K562 (cell line): ENCODE data around the gene UBN1. TPM values are rescaled to one million over a fixed set of nuclear protein-coding genes. Genes with fewer than 3 reads are reported as not detected.

Experiments used
- ATAC-seq: fragments of 200-7000 bp; cut with Tn5 transposase; 3 replicates; pipeline ENCODE4 v1.9.1; 2020; ENCODE audit warnings: moderate library complexity
- BruUV-seq: library from RNA; stranded (reverse); fragments of 400-500 nt; replicated peaks from 2 replicates; lab custom pipeline; 2021; lab: Mats Ljungman, UMichigan
- CTCF ChIA-PET: fragments of 300-600 bp; formaldehyde crosslinking; extraction: SDS; loops from one replicate; lab custom pipeline; 2021; ENCODE audit warnings: low intra/inter-chr PET ratio; lab: Yijun Ruan, JAX
- POLR2A ChIA-PET: fragments of 300-600, 350-650 bp; sonication (Branson Sonifier 250); formaldehyde crosslinking; extraction: SDS; loops from one replicate; lab custom pipeline; 2021; ENCODE audit warnings: antibody characterized with exemption, inconsistent platforms; lab: Yijun Ruan, JAX
- DNase-seq, 4 experiments: peaks; one replicate each; pipeline versions ENCODE4 v3.0.0 to v3.0.0-alpha.2; 2011 to 2018; ENCODE audit warnings: low spot score in 3 of 4, mixed read lengths in 3 of 4; ENCODE audit errors: extremely low read depth in 1 of 4
- FAIRE-seq: peaks from 2 replicates; lab custom pipeline; 2011; peaks lifted over from hg19 to GRCh38; lab: Jason Lieb, UNC
- H2AFZ ChIP-seq: 2 replicates; pipeline ENCODE4 v1.6.0; 2011; ENCODE audit warnings: low read depth, low read length, control low read depth, inconsistent platforms
- H3K27ac ChIP-seq: fragments of 200-600 bp; 3 replicates; pipeline ENCODE4 v1.8.0; 2011; ENCODE audit warnings: low read depth, mild to moderate bottlenecking, control low read depth, inconsistent platforms, low read length, moderate library complexity, mixed read lengths; ENCODE audit errors: extremely low read depth
- H3K27me3 ChIP-seq, 2 experiments: fragments of 300-600 bp in 1 of 2; 2 replicates in 1 of 2; 3 replicates in 1 of 2; pipeline versions ENCODE4 v1.6.0 to v1.8.0; 2011; ENCODE audit warnings: inconsistent platforms in 2 of 2, low read length in 2 of 2, mild to moderate bottlenecking in 1 of 2, mixed read lengths in 1 of 2, moderate library complexity in 1 of 2; ENCODE audit not compliant: control insufficient read depth in 2 of 2, insufficient read depth in 2 of 2
- H3K36me3 ChIP-seq: fragments of 300-600 bp; 3 replicates; pipeline ENCODE4 v1.8.0; 2011; ENCODE audit warnings: mild to moderate bottlenecking, low read length, inconsistent platforms; ENCODE audit not compliant: control insufficient read depth, insufficient read depth
- H3K4me1 ChIP-seq, 2 experiments: fragments of 200-600 bp in 1 of 2; replicated peaks in 1 of 2; 2 replicates in 1 of 2; 3 replicates in 1 of 2; pipeline versions ENCODE4 v1.5.1 to v1.8.0; 2011; ENCODE audit warnings: inconsistent platforms in 2 of 2, low read length in 2 of 2, mild to moderate bottlenecking in 1 of 2, mixed read lengths in 1 of 2, moderate library complexity in 1 of 2; ENCODE audit not compliant: control insufficient read depth in 2 of 2, insufficient read depth in 2 of 2
- H3K4me2 ChIP-seq: 2 replicates; pipeline ENCODE4 v1.6.1; 2011; ENCODE audit warnings: low read length, control low read depth, inconsistent platforms, mixed read lengths; ENCODE audit not compliant: insufficient read depth
- H3K4me3 ChIP-seq: fragments of 200-600 bp; sonication (generic), shearing (Covaris generic); 2 replicates; pipeline ENCODE4 v1.5.1; 2016; ENCODE audit warnings: control low read depth, inconsistent platforms
- H3K79me2 ChIP-seq: fragments of 200-600 bp; 3 replicates; pipeline ENCODE4 v1.8.0; 2011; ENCODE audit warnings: low read length, inconsistent platforms; ENCODE audit not compliant: control insufficient read depth, insufficient read depth
- H3K9ac ChIP-seq, 2 experiments: 2 replicates each; pipeline versions ENCODE4 v1.6.0 to v1.6.1; 2011; ENCODE audit warnings: low read depth in 2 of 2, low read length in 2 of 2, control low read depth in 1 of 2, inconsistent platforms in 1 of 2, mild to moderate bottlenecking in 1 of 2, mixed read lengths in 1 of 2; ENCODE audit not compliant: insufficient read depth in 1 of 2
- H3K9me1 ChIP-seq: one replicate; pipeline ENCODE4 v1.6.0; 2011; ENCODE audit warnings: inconsistent platforms, mild to moderate bottlenecking, low read length, moderate library complexity; ENCODE audit not compliant: control insufficient read depth, insufficient read depth
- H3K9me3 ChIP-seq: replicated peaks from 2 replicates; pipeline ENCODE4 v1.5.1; 2011; ENCODE audit warnings: low read depth, low read length, inconsistent platforms; ENCODE audit not compliant: control insufficient read depth, insufficient read depth
- H4K20me1 ChIP-seq: replicated peaks from 2 replicates; pipeline ENCODE4 v1.6.1; 2011; ENCODE audit warnings: low read length, inconsistent platforms, mixed read lengths; ENCODE audit not compliant: control insufficient read depth, insufficient read depth
- BRD4 ChIP-seq: fragments of 200-600 bp; sonication (generic); IDR thresholded peaks from 2 replicates; pipeline ENCODE4 v1.6.1; 2017; ENCODE audit warnings: inconsistent platforms
- CBX8 ChIP-seq: fragments of 200-600 bp; sonication (generic); IDR thresholded peaks from 2 replicates; pipeline ENCODE4 v1.6.1; 2012; ENCODE audit warnings: borderline replicate concordance, mixed run types, low read depth, mild to moderate bottlenecking, moderate library complexity, mixed read lengths, low read length, control low read depth, inconsistent platforms; ENCODE audit not compliant: poor library complexity, severe bottlenecking; ENCODE audit errors: extremely low read depth
- COPS2 ChIP-seq: fragments of 450-650 bp; conservative IDR thresholded peaks from 2 replicates; pipeline ENCODE4 v1.6.1; 2016; ENCODE audit warnings: mild to moderate bottlenecking, moderate library complexity
- CSDE1 ChIP-seq, 2 experiments: fragments of 450-650 bp; IDR thresholded peaks; 2 replicates each; pipeline ENCODE4 v1.6.1; 2016; ENCODE audit warnings: mild to moderate bottlenecking in 1 of 2
- ELK1 ChIP-seq: sonication (generic); formaldehyde crosslinking; IDR thresholded peaks from 2 replicates; pipeline ENCODE4 v1.8.1; 2022; ENCODE audit warnings: missing genetic modification reagents
- ERF ChIP-seq: fragments of 450-650 bp; formaldehyde crosslinking; IDR thresholded peaks from 2 replicates; pipeline ENCODE4 v1.4.0; 2020; ENCODE audit warnings: mild to moderate bottlenecking, mixed read lengths
- HSF4 ChIP-seq: fragments of 250-450 bp; sonication (Bioruptor Pico); IDR thresholded peaks from 2 replicates; pipeline ENCODE4 v2.1.2; 2022; ENCODE audit warnings: mild to moderate bottlenecking, moderate library complexity, borderline replicate concordance
- MAFF ChIP-seq: IDR thresholded peaks from 2 replicates; pipeline ENCODE4 v1.6.1; 2012; ENCODE audit warnings: low read length, improper control_type of control experiment
- POLR2H ChIP-seq: IDR thresholded peaks from 2 replicates; pipeline ENCODE4 v1.6.1; 2016; ENCODE audit warnings: missing genetic modification characterization, low read depth, mild to moderate bottlenecking, control low read depth, missing compliant biosample characterization, moderate library complexity
- SLC30A9 ChIP-seq: fragments of 250-450 bp; sonication (Bioruptor Pico); IDR thresholded peaks from 2 replicates; pipeline ENCODE4 v1.8.0; 2022; ENCODE audit warnings: mild to moderate bottlenecking, moderate library complexity
- ZNF282 ChIP-seq: sonication (generic); formaldehyde crosslinking; IDR thresholded peaks from 2 replicates; pipeline ENCODE4 v1.8.1; 2023; ENCODE audit warnings: missing genetic modification reagents
- ZNF316 ChIP-seq: fragments of 450-650 bp; IDR thresholded peaks from 2 replicates; pipeline ENCODE4 v1.6.1; 2016
- WGBS: fragments of 100-300 bp; shearing (Covaris generic); methylation state at CpG from one replicate; pipeline ENCODE4 v1.1.6; 2016; ENCODE audit warnings: low coverage, mixed read lengths; ENCODE audit not compliant: insufficient coverage; ENCODE audit errors: missing lambda C conversion rate; 5-methylcytosine and 5-hydroxymethylcytosine counted together
- in situ Hi-C: fragments of 300-500 bp; cut with MboI; formaldehyde crosslinking; loops from 4 replicates; pipeline ENCODE4 v1.15.0; 2018; ENCODE audit warnings: inconsistent platforms, mixed read lengths
- intact Hi-C: fragments of 100-400 bp; cut with micrococcal nuclease; formaldehyde crosslinking; loops from 2 replicates; pipeline ENCODE4 v1.14.2; 2022
- polyA plus RNA-seq, 8 experiments: library from polyadenylated mRNA; depleted of rRNA in 4 of 8; stranded (reverse) in 5 of 8; unstranded in 3 of 8; fragments of >200 nt; fragmentation: Nextera tagmentation in 2 of 8; fragmentation: Illumina TruSeq in 1 of 8; extraction: Ambion mirVana in 2 of 8; extraction: Trizol in 1 of 8; gene quantifications; 2 replicates each; pipeline versions ENCODE4 v1.2.1 to v1.2.3, GENCODE V29; 2011 to 2014; ENCODE audit warnings: inconsistent platforms in 1 of 8, missing spikeins in 1 of 8
- total RNA-seq, 7 experiments: library from RNA; depleted of rRNA in 6 of 7; stranded (reverse); fragments of >200 nt in 6 of 7; fragmentation: Illumina TruSeq in 2 of 7; extraction: Trizol in 2 of 7; gene quantifications; 2 replicates each; pipeline versions ENCODE4 v1.2.1 to v1.2.3, GENCODE V29; 2011 to 2021; ENCODE audit warnings: low replicate concordance in 1 of 7
- TF ChIP-seq, protein P1 (sequence below): fragments of 150-350 bp; conservative IDR thresholded peaks from 2 replicates; pipeline ENCODE4 v1.6.1; 2014; ENCODE audit warnings: low read length
- TF ChIP-seq, protein P2 (sequence below), 2 experiments: fragments of 450-650 bp; conservative IDR thresholded peaks; 2 replicates each; pipeline ENCODE4 v1.6.1; 2017; ENCODE audit warnings: mild to moderate bottlenecking in 2 of 2, moderate library complexity in 2 of 2

UBN1 gene
- total and polyA plus RNA-seq, 9 of the 15 experiments (the other 6 are each of a cell fraction or from before 2014, with no cell fraction given), result 1.5 to 45.7 (median 20.6) TPM

DNA sequence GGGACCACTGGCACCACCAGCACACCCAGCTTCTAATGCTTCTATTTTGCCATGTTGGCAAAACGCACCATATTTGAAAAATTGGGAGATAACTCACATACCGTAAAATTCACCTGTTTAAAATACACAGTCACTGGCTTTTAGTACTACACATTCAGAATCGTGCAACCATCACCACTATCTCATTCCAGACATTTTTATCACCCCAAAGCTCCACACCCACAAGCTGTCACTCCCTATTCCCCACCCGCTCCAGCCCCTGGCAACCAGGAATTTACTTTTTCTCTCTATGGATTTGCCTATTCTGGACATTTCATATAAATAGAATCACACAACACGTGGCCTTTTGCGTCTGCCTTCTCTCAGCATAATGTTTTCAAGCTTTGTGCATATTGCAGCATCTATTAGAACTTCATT lies 64.7 kb downstream of the UBN1 start:
- CTCF ChIA-PET, result no interaction called here
- 12% methylated on average over 6 of the region's 6 CpGs for WGBS
- POLR2A ChIA-PET, result interaction anchor here (0.8 to 2.0 kb wide), 3 partner anchors 9 to 26 kb away, joined by 3 to 7 read pairs (median 6); no protein-coding TSS in a partner anchor
- no peak for TF ChIP-seq ERF (CRISPR knock-in tag)
- no peak for TF ChIP-seq CBX8
- TF ChIP-seq MAFF, result 0 out of 2 replicates have a peak, but pooled peaks have one; percentile 3
- TF ChIP-seq SLC30A9, result no peak
- no peak for TF ChIP-seq COPS2
- no peak for TF ChIP-seq CSDE1 (IDR thresholded peaks at IDR 0.05)
- TF ChIP-seq ZNF282 (CRISPR knock-in tag), result no peak
- TF ChIP-seq, protein P1, sequence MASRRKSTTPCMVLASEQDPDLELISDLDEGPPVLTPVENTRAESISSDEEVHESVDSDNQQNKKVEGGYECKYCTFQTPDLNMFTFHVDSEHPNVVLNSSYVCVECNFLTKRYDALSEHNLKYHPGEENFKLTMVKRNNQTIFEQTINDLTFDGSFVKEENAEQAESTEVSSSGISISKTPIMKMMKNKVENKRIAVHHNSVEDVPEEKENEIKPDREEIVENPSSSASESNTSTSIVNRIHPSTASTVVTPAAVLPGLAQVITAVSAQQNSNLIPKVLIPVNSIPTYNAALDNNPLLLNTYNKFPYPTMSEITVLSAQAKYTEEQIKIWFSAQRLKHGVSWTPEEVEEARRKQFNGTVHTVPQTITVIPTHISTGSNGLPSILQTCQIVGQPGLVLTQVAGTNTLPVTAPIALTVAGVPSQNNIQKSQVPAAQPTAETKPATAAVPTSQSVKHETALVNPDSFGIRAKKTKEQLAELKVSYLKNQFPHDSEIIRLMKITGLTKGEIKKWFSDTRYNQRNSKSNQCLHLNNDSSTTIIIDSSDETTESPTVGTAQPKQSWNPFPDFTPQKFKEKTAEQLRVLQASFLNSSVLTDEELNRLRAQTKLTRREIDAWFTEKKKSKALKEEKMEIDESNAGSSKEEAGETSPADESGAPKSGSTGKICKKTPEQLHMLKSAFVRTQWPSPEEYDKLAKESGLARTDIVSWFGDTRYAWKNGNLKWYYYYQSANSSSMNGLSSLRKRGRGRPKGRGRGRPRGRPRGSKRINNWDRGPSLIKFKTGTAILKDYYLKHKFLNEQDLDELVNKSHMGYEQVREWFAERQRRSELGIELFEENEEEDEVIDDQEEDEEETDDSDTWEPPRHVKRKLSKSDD, result no peak
- TF ChIP-seq ZNF316, result peak; percentile 46; the same call in 1 of the 2 replicates
- TF ChIP-seq, protein P2, sequence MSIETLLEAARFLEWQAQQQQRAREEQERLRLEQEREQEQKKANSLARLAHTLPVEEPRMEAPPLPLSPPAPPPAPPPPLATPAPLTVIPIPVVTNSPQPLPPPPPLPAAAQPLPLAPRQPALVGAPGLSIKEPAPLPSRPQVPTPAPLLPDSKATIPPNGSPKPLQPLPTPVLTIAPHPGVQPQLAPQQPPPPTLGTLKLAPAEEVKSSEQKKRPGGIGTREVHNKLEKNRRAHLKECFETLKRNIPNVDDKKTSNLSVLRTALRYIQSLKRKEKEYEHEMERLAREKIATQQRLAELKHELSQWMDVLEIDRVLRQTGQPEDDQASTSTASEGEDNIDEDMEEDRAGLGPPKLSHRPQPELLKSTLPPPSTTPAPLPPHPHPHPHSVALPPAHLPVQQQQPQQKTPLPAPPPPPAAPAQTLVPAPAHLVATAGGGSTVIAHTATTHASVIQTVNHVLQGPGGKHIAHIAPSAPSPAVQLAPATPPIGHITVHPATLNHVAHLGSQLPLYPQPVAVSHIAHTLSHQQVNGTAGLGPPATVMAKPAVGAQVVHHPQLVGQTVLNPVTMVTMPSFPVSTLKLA (conservative IDR thresholded peaks at IDR 0.05), result 0 out of 4 replicates have a peak, but pooled peaks of 1 of the 2 experiments have one; percentile 35
- TF ChIP-seq BRD4, result no peak
- no peak for TF ChIP-seq POLR2H (tag)
- no peak for TF ChIP-seq HSF4 (CRISPR knock-in tag)
- no peak for TF ChIP-seq ELK1 (CRISPR knock-in tag)

More for the DNA sequence above, 64.7 kb downstream of the UBN1 start:
- H4K20me1 ChIP-seq, result no peaks in the 10 kb centered on the region
- H3K4me1 ChIP-seq, result peaks cover 0 to 4% of the 10 kb centered on the region in 2 experiments; a peak in 1 of 5 replicates
- in situ Hi-C loops (no loop called here), intact Hi-C loops (no loop called here)
- no peaks in the 10 kb centered on the region for H3K79me2 ChIP-seq
- H3K9me3 ChIP-seq, result no peaks in the 10 kb centered on the region
- H3K27ac ChIP-seq, result no peak overlapping the region
- no peak overlapping the region for H3K9ac ChIP-seq
- no peaks in the 10 kb centered on the region for H3K36me3 ChIP-seq
- H3K9me1 ChIP-seq, result no peaks in the 10 kb centered on the region
- DNase-seq, result no peak
- BruUV-seq, result no TSS peak
- FAIRE-seq, result no peak
- no peak for ATAC-seq
- no peak overlapping the region for H3K4me3 ChIP-seq
- peaks cover 4 to 26% of the 10 kb centered on the region in 2 experiments; a peak in 3 of 5 replicates for H3K27me3 ChIP-seq
- H2AFZ ChIP-seq, result no peak overlapping the region
- H3K4me2 ChIP-seq, result no peak overlapping the region
